ENCODE data around the gene DMXL1.

The DMXL1 gene

GRCh38 chr5:119268387-119269060 lies 197.6 kb downstream of the DMXL1 start:
- DNase-seq (ENCODE audit: low read depth in 2 of 2): peak; percentile 95 to 97
- H3K4me3 ChIP-seq (replicated peaks in 1 of 2; ENCODE audit: low read depth in 2 of 2, low read length in 2 of 2): peak overlapping the region; percentile 81 to 86
- TF ChIP-seq CTCF (IDR thresholded peaks at IDR 0.05; ENCODE audit: low read depth, low read length): no peak

- DNase-seq (ENCODE audit: low read depth in 2 of 2): peak; percentile 17 to 30
- peak overlapping the region; percentile 81 to 86 for H3K4me3 ChIP-seq (replicated peaks in 1 of 2; ENCODE audit: low read depth in 2 of 2, low read length in 2 of 2)
- TF ChIP-seq CTCF (IDR thresholded peaks at IDR 0.05; ENCODE audit: low read depth, low read length): no peak
Observed at GRCh38 chr5:119269061-119269944, 198.4 kb downstream of the DMXL1 start.

- no peak for TF ChIP-seq CTCF (IDR thresholded peaks at IDR 0.05; ENCODE audit: low read depth, low read length)
- no peak for DNase-seq (ENCODE audit: low read depth in 2 of 2)
- H3K4me3 ChIP-seq (replicated peaks in 1 of 2; ENCODE audit: low read depth in 2 of 2, low read length in 2 of 2): no peak overlapping the region
Observed at GRCh38 chr5:119270121-119270565, 199.3 kb downstream of the DMXL1 start.

GRCh38 chr5:119270960-119271757 lies 200.3 kb downstream of the DMXL1 start:
- no peak for TF ChIP-seq CTCF (IDR thresholded peaks at IDR 0.05; ENCODE audit: low read depth, low read length)
- no peak overlapping the region for H3K4me3 ChIP-seq (replicated peaks in 1 of 2; ENCODE audit: low read depth in 2 of 2, low read length in 2 of 2)
- no peak for DNase-seq (ENCODE audit: low read depth in 2 of 2)

GRCh38 chr5:119271758-119272730 lies 201.2 kb downstream of the DMXL1 start:
- no peak overlapping the region for H3K4me3 ChIP-seq (replicated peaks in 1 of 2; ENCODE audit: low read depth in 2 of 2, low read length in 2 of 2)
- no peak for TF ChIP-seq CTCF (IDR thresholded peaks at IDR 0.05; ENCODE audit: low read depth, low read length)

More at GRCh38 chr5:119271758-119272730, 201.2 kb downstream of the DMXL1 start:
- DNase-seq (ENCODE audit: low read depth in 2 of 2): no peak
